HG03108 (cell line): ENCODE data around the gene VPS41.

Experiments used
- ATAC-seq: cut with Tn5 transposase; IDR thresholded peaks from one replicate; pipeline ENCODE4 v1.9.1; 2021; ENCODE audit warnings: moderate library complexity; ENCODE audit not compliant: unreplicated experiment

The VPS41 gene

DNA sequence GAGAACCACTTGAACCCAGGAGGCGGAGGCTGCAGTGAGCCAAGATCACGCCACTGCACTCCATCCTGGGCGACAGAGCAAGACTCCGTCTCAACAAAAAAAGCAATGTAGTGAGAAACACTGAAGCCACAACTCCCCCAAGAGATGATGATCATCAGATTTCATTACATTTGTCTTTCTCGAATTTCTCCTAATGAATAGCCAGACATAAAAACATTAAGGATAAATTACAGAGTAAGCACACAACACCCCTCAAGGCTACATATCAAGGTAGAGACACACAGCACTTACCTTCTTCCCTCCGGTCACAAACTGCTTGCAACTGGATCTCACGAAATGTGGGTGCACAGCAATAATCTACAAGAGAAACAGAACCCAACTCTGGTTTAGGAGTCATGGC lies 91.5 kb downstream of the VPS41 start:
- no peak for ATAC-seq

DNA sequence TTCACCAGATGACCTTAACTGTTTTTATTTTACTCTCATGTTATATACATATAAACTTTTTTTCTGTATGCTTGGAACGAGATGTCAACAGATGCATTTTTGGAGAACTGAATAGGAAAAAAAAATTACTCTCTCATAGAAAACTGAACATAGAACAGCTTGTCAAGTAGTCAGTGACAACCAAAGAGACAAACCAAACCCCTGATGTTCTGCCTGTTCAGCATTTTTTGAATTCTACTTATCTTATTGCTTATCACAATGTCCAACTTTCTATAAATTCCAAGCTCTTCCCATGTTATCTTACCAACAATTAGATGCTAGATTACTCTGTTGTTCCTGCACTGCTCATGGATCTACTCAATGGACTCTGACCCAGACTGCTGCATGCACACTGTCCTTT lies 95.2 kb downstream of the VPS41 start:
- ATAC-seq, result no peak

DNA sequence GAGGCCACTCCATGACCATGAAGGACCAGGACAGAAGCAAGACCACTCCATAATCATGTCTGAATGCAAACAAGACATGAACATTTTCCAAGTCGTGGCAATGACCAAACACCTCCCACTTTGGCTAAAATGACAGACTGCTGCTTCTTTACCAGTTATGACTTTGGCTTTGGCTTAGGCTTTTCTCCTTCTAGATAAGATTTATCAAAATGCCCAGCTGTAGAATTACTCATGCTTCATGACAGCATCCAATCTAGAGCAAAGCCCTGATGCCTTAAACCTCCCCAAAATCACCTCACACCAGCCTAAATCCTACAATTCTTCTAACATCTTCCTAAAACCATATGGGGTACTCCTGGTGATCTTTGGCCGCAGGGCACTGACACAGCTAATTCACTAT lies 102.1 kb downstream of the VPS41 start:
- ATAC-seq, result no peak

DNA sequence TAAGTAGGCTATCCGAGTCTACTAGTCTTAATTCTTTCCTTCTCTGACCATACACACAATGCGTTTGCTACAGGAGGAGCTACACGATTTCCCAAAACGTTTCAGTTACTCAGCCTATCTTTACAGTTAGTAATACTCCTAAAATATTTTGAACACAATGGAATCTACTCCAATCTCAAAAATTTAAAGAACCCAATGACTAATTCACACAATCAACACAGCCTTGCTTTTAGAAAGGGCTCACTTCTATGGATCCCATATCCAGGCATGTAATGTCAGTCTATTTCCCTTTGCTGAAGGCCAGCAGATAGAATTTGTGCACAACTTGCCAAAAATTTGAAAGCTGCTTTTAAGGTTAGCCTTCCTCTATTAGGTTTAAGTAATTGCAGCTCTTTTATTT lies 107.2 kb downstream of the VPS41 start:
- no peak for ATAC-seq

DNA sequence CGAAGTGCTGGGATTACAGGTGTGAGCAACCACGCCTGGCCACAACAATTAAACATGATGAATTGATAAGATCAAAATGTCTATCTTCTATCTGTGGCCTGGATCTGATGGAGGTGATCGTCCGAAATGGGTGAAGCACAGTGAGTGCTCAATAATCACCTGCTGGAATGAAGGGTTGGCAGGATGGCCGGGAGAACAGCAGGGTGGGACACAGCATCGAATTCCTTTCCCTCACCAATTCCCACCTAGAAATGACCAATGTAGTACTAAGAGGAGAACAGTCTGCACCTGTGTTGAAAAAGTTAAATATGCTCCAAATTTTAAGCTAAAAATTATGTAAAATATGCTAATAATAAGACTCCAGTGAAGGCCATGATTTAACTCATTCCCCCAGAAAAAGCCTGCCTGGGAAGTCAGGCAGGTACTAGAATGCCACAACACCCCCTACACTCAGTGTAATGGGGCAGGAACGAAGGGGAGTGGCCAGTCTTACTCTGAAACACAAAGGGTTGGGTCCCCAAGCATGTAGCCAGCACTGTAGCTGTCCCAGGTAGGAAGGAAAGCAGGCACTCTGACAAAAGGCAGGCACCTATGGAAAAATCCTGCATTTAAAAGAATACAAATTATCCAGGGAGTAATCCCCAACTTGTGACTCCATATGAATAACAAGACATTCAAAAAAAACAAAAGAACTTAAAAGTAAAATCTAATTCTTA lies 110.3 kb downstream of the VPS41 start:
- no peak for ATAC-seq

DNA sequence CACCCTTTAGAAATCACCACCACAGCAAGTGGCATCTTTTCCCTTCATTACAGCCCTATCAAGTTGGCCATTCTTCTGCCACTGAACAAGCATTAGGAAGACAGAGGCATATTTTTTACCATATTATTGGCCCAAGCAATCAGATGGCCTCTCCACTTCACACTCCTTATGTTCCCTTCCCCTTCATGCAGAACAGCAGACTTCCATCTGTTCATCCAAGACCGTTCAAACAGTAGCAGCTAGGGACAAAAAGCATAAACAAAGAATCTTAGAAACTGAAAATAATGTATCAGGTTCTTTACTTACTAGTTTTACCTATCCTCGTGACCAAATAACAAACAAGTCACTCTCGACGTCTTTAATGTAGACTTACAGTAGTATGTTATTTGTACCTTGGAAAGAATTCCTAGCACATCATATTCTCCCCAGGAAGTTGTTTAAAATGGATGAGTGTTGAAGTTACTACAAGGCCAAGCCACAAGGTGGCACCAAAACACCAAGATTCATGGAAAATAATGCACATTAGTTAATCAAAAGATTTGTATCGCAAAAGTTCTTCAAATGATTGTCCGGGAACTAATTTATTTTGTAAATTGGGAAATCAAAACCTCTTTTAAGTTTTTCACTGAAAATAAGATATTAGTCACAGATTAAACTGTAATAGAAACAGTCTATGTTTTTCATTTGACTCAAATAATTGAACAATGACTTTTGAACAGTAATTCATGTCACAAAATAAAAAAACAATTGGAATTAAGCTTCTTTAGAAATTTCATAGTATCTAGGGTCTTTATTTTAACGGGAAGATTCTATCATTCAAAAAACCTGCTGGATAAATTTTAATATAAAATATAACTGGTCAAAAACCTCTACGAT lies 112.1 kb downstream of the VPS41 start:
- ATAC-seq, result no peak

DNA sequence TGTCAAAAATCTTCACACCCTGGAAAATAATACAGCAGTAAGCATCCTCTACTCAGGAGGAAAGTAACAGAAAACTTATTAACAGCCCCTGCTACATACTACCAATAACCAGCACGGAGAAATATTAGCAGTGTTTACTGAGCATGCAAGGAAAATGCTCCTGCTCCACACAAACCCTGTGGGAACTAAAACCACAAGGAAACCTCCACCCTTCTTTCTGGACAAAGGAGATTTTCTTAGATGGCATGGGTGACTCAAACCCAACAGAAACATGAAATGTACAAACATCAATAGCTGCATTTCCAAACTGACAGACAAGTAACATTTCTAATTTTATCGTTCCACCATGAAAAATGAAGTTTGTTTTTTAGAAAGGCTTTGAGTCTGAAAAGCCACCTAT lies 113.4 kb downstream of the VPS41 start:
- ATAC-seq, result no peak

DNA sequence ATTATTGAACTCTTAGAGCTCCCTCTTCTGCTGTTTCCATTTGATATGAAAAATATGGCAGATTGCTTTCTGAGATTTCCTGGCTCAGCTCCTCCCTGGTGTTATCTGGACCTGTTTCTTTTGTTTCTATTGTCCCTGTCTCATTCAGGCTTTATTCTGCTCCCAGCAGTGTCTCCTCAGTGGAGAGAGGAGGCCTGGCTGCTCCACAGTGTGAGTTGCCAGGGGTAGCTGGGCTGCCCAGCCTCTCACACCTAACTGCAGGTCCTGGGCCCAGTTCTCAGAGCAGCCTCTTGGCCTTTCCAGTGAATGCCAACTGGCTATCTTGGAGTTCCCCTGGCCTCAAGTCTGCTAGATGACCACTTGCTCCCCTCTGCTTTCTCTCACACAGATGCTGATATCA lies 127.0 kb downstream of the VPS41 start:
- no peak for ATAC-seq

DNA sequence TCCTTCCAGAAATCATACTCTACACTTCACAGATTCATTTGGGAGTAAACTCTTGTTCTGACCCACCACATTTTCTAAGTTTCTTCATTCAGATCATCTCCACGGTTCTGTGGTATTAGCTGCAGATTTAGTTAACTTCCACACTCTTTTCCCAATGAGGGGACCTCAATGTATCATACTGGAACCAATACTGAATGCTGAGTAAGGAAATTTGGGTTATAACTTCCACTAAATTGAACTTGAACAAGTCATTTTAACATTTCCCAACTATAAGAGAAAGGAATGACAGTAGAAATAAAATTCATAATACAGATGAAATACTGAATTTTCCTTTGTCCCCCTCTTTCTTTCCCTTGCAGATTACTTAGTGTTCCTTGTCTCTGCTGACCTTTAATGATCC lies 131.4 kb downstream of the VPS41 start:
- ATAC-seq, result no peak

DNA sequence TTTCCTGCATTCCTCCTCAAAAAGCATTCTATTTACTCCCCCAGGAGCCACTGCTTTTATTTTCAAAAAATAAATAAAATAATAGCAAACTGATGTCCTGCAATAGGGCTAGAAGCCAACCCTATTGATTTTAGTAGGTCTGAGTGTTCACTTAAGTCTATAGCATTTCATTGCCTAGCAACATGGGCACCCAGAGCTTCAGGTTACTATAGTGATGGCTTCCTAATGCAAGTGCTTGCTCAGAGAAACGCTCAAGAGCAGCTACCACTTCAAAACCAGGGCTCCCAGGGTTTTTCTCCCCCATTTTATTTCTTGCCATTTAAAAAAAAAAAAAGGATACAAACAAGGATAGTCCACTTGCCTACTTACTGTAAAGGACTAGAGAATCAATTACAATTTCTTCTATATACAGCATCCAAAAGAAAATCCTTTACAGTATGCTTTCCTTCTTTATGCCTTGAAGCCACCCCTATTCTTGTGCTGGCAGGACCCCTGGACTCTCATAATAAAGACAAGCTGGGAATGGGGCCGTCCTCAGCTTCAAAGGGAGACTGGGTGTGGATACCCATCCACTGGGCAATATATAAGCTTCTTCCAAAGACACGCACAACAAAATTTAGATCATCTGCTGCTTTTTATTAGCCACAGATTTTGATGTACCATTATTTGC lies 133.3 kb downstream of the VPS41 start:
- no peak for ATAC-seq

DNA sequence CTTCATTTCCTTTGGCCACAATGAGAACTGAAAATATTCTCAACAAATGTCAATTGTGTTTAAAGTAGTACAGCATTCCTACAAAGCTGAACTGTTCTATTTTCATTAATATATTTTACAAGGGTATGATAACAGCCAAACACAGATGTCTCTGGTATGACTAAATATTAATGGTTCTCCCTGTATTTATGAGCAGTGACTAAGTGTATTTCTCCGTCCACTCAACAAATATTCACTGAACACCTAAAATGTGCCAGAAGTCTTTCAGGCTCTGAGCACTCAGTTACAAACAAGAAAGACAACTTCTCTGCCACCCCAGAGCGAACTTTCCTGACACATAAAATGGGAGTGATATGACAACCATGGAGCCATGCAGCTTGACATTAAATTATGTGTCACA lies 135.6 kb downstream of the VPS41 start:
- no peak for ATAC-seq

DNA sequence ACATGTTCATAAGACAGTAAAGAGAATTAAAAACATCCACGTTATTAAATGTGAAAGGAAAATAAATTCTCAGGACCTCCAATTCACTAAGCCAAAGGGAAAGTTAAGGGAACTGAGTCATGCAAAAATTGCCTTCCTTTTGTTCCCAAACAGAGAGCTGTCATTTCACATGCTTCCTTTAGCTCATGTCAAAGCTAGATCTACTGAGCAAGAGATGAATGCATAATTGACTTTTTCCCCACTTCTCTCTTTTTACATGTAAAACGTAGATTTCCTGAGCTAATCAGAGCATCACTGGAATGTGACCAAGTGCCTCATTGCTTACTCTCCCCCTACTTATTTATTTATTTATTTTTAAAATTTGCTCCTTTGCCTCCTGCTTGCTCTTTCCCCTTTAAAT lies 148.8 kb downstream of the VPS41 start:
- ATAC-seq, result no peak

DNA sequence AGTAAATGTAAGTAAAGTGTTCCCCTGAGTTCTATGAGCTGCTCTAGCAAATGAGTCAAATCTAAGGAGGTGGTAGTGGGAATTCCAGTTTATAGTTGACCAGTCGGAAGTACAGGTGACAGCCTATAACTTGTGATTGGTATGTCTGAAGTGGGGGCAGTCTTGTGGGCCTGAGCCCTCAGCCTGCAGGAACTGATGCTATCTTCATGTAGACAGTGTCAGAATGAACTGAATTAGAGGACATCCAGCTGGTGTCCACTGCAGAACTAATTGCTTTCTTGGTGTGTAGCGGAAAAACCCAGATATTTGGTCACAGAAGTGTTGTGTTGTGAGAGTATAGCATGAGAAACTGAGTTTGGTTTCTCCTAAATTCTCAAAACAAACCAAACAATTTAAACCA lies 150.0 kb downstream of the VPS41 start:
- no peak for ATAC-seq

DNA sequence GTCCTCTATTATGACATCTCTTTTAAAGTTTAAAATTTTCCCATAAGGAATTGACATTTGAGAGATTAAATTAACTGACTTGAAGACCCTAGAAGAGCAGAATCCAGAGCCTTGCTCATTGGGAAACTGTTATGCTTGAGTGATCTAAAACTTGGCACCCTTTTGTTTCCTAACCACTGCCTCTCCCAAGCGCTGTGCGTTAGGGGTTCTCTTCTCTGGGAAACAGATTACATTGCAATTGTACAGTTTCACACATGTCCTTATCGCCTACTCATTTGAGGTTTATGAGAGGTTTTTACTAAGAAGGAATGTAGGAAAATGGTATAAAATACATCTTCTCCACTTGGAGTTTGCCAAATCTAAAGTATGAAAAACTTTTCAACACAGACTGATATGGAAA lies 151.1 kb downstream of the VPS41 start:
- no peak for ATAC-seq

DNA sequence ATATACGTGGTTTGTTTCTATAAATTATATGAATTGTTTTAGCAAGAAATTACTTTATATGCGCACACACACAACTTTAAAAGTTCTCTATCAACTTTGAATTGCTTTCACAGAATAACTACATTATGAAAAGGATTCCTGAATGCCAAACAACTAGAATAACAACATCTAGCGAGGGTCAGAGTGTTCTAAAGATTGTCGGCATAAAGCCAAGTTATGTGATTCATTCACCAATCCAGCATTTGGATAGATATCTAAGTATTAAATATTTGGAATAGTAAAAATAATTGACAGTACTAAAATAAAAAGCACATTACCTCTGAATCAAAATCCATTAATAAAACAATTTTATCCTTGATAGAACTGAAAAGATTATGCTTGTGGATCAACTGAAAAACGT lies 152.5 kb downstream of the VPS41 start:
- no peak for ATAC-seq

DNA sequence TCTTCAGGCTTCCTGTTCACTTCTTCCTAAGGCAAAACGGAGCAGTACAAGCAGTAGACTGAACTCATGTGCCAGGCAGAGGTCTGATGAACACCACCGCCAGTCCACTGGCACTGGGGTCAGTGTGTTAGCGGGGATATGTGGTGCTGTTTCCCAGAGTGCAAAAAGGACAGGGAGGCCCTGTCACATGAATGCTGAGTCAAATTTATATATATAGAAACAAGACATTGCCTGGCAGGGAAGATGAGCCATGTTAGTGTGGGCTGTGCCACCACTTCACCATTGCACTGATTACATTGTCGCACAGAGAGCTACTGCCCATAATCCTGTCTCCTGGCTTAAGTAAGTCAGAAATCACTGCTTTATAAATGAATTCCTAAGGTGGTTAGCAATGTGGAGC lies 155.6 kb downstream of the VPS41 start:
- no peak for ATAC-seq

DNA sequence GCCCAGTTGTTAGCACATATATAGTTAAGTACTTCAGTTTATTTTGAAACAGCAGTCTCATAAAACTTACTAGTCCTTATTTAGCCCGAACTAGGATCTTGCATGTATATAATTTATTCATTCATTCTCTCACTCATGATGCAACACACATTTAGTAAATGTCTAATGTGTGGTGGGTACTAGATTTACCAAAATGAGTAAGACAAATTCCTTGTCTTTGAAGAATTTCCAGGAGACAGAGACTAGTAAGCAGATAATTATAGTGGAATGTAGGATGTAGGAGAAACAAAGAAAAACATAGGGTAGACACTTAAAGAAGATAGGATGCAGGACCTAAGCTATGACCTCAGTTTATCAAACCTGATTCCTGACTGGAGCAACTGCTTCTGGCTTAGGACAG lies 157.6 kb downstream of the VPS41 start:
- ATAC-seq, result no peak

DNA sequence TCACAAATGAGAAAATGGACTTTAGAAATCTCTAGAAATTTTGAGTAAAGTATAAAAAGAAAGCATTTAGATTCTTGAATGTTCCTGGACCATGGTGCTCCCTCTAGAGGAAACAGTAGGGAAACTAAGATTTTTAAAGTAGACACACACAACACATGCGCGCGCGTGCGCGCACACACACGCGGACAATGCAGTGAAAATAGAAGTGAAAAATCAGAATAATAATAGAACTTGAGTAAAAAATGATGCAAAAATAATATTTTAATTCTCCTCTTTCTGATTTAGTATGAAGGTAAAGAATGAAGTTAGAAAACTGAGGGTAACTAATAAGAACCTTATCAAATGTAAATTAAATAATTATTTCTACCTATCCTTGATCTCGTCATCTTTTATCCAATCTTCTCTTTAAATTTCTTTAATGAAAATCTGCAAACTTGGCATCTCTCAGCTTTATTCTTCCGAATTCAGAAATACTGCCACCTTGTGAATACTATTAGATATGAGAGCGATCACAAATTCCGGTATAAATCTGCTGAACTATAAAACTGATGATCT lies 160.9 kb downstream of the VPS41 start:
- no peak for ATAC-seq

DNA sequence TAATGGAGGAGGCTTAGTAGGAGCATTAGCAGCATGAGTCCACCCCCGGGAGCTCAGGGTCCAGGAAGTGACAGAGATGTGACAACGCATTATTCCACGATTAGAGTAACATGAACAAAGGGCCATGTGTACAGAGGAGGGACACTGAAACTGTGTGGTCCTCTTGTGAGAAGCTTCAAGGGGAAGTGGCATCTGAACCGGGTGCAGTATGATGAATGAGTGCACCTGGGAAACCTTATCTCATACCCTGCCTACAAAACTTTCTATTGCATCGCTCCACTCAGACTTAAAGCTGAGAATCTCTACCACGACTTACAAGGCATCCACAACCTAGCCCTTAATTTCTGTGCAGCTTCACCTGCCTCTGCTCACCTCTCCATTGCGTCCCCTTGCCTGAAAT lies 162.6 kb downstream of the VPS41 start:
- no peak for ATAC-seq

DNA sequence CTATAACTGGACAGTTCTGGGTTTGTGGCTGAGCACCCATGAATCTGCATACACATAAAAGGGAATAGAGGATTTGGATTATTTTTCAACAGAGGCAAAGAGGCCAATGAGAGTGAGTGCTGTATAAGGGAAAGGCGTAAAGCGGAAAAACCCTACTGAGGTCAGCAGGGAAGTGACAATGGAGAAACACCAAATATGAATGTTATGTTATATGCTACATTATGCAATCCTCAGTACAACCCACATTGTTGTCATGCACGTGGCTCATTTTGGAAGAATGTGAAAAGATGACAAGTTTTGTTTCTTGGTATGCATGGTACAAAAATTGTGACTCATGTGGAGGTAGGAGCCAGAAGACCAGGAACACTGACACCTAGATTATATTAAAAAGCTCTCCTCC lies 164.2 kb downstream of the VPS41 start:
- ATAC-seq, result no peak

DNA sequence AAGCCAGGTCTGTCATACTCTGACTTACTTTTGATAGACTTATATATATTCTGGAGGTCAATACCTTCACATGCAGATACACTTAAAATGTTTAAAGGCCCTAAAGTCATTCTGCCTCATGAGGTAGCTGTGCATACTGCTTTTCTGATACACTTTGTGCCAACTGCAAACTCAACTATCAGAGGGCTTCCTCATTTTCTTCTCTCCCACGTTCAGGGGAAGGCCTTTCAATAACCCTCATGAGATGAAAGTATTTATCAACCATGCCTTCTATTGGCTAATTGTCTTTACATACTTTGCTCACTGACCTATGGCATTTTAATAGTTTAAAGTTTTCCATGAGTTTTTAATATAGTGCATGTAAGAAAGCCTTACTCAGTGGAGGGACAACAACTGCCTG lies 165.1 kb downstream of the VPS41 start:
- ATAC-seq, result no peak

DNA sequence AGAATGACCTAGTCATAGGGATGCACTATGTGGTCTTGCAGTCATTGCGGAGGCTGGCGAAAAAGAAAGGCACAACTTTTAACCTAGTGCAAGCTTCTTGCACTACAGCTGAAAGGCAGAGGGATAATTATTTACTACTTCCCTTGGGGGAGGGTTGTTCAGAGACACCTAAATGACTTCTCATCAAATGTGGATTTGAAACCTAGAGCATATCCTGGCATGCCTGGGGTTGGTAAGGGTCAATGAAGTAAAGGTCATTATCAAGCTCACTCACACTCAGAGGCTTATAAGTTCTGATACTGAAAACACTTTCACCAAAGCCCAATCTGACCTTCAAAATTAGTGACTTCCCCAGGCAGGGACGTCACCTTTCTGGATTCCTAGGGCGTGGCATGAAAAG lies 168.9 kb downstream of the VPS41 start:
- no peak for ATAC-seq
